Putamen (tissue), 1 donor: Measurements from ENCODE around the gene GAGE12C.
"Not testable (repeated sequence)": the region's sequence is repeated elsewhere in the genome, so short reads cannot be mapped to it uniquely, and the experiment has no call there.

Experiments used
- DNase-seq: peaks from one replicate; pipeline ENCODE4 v3.0.0-alpha.2; 2016; ENCODE audit warnings: low spot score

GAGE12C gene

GRCh38 chrX:49531877-49532276 is at the start of gene GAGE12C:
GAGE12C (plus strand) TSS chrX:49532177; CDS start chrX:49533332, 1,155 bp downstream.
- not testable (repeated sequence) for DNase-seq

- not testable (repeated sequence) for DNase-seq
Observed at GRCh38 chrX:49541433-49541832, 9.5 kb downstream of the GAGE12C start, which contains the start of gene GAGE12D. GAGE12D (plus strand) TSS chrX:49541733; CDS start chrX:49542888, 1,155 bp downstream.

- DNase-seq = not testable (repeated sequence)
Observed at GRCh38 chrX:49550989-49551388, 19.0 kb downstream of the GAGE12C start, which contains the start of gene GAGE12E. GAGE12E (plus strand) TSS chrX:49551289; CDS start chrX:49552444, 1,155 bp downstream.

GRCh38 chrX:49560542-49560941 is 28.6 kb downstream of the GAGE12C start, which contains the start of gene GAGE12F:
GAGE12F (plus strand) TSS chrX:49560842; CDS start chrX:49561997, 1,155 bp downstream.
- DNase-seq = not testable (repeated sequence)

- not testable (repeated sequence) for DNase-seq
Observed at GRCh38 chrX:49568728-49569127, 36.8 kb downstream of the GAGE12C start.

GRCh38 chrX:49569152-49569551 is 37.2 kb downstream of the GAGE12C start:
- DNase-seq = not testable (repeated sequence)

- DNase-seq = not testable (repeated sequence)
Observed at GRCh38 chrX:49570100-49570499, 38.1 kb downstream of the GAGE12C start, which contains the start of gene GAGE12G. GAGE12G (plus strand) TSS chrX:49570400; CDS start chrX:49571555, 1,155 bp downstream.

GRCh38 chrX:49579649-49580048 is 47.7 kb downstream of the GAGE12C start, which contains the start of gene GAGE12H:
GAGE12H (plus strand) TSS chrX:49579949; CDS start chrX:49581104, 1,155 bp downstream.
- not testable (repeated sequence) for DNase-seq
